8988T (cell line): Measurements from ENCODE around the gene SELENOW.
"Not testable (repeated sequence)": the region's sequence is repeated elsewhere in the genome, so short reads cannot be mapped to it uniquely, and the experiment has no call there.

Experiments
- DNase-seq: peaks from one replicate; pipeline ENCODE4 v3.0.0; 2011

The SELENOW gene

DNA sequence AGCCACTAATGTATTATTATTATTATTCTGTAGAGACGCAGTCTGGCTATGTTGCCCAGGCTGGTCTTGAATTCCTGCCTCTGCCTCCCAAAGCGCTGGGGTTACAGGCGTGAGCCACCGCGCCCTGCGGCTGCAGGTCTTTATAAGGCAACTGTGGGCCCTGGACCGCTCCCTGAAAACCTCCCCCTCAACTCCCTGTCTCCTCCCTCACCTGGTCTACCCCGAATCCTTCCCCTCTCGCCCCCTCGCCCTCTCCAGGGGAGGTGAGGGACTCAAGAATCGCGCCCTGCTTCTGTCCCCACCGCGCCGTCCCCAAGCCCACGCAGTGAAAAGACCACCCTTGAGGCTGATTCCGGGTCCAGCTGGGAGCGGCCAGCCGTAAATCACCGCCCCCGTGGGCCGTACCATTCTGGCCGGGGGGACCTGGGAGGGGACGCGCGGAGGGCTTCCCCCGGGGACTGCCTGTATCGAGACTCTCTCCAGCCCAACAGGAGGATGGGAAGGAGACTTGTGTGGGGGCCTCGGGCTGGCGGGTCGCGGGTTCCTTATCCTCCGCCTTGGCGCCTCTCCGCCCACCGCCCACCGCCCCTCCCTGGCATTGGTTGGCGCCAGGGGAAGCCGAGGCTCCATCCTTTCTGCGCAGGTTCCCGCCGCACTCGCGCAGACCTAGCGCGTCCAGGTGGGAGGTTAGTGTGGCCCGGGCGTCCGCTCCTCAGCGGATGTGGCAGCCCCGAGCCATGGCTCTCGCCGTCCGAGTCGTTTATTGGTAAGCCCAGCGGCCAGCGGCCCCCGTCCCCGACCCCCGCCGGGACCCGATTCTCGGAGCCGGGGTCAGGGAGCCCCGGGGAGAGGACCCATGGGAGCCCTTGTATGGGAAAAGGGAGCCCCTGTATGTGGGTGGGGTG lies at the start of gene SELENOW:
Gene SELENOW (plus strand): TSS at position 655 of the 905 bp plus-strand sequence. CDS start 83 bp downstream, at position 738.
- peak; percentile 78 for DNase-seq

DNA sequence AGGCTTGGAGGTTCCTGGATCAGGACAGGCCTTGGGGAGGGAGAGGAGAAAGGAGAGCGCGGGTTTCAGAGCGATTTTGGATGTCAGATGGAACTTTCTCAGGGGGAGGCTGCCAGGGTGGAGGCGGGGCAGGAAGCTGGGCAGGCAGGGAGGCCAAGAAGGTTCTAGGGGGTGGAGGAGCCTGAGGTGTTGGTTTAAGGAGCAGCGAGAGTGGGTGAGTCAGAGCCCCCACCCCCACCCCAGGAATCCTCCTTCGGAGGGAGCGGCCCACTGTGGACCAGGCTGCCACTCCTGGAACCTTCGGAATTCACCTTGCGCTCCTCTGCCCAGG lies 49.1 kb upstream of the SELENOW start:
- no peak for DNase-seq

DNA sequence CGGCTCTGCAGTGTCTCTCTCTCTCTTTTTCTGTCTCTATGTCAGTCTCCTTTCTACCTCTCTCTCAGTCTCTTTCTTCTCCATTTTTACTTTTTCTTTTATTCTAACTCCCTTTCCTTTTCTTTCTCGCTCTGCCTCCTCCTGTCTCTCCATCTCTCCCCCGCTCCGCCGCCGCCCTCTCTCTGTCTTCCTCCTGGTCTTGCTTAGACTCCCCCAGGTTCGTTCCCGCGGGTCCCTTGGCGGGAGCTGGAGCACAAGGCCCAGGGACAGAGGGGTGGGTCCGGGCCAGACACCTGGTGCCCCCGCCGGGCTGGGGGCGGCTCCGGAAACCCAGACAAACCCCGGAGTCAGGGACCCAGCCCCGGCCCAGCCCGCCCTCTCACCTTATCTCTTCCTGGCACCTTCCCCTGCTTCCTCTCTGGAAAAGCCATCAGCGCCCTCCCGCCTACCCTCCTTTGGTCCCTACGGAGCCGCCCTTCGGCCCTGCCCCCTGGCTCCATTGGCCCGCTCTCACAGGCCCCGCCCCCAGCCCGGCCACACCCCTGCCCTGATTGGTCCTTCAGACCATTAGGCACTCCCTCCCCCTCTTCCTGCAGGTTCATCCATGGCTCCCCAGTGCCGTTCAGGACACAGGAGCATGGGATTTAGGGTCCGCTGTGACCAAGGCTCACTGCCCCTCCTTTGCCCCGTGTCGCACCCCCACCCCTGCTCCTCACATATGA lies 48.5 kb upstream of the SELENOW start:
- no peak for DNase-seq

DNA sequence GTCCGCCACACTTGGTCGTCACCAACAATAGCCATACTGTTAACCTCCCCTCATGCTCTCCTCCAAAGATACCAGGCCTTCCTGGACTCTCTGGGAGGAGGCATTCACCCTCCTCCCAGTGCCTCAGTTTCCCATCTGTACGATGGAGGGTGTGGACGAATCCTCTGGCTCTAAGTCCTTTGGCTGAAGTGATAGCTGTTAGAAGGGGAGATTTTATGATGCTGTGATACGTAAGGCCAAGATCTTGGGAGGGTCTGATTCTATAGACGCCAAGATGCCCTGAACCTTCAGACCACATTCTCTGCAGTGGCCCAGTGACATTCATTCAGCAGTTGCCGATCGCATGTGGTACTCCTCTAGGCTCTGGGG lies 48.0 kb upstream of the SELENOW start:
- no peak for DNase-seq

DNA sequence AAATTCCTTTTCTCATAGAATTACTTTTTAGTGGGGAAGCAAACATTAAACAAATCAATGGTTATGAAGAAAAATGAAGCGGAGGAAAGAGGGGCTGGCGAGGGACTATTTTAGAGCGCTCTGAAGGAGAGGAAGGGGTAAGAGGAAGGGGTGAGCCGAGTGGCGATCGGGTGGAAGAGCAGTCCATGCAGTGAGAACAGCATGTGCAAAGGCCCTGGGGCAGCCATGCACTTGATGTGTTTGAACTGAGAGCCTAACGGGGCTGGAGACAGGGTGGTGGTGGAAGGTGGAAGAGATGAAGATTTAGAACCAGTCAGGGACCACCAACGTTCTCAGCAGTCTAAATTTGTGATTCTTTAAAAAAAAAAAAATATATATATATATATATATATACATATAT lies 47.6 kb upstream of the SELENOW start:
- no peak for DNase-seq

DNA sequence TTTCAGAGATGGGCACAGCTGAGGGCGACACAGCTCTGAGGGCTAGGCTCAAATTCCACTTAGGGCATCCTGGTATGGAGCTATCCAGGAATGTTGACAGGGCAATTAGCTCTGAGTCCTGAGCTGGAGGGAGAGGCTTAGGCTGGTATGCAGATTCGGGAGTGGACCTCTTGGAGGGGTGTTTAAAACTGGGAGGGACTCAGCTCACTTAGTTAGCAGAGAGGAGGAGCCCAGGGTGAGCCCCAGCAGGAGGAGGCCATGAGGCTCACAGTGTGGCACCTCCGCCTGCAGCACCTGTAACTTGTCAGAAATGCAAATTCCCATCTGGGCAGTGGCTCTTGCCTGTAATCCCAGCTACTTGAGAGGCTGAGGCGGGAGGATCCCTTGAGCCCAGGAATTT lies 43.4 kb upstream of the SELENOW start:
- no peak for DNase-seq

DNA sequence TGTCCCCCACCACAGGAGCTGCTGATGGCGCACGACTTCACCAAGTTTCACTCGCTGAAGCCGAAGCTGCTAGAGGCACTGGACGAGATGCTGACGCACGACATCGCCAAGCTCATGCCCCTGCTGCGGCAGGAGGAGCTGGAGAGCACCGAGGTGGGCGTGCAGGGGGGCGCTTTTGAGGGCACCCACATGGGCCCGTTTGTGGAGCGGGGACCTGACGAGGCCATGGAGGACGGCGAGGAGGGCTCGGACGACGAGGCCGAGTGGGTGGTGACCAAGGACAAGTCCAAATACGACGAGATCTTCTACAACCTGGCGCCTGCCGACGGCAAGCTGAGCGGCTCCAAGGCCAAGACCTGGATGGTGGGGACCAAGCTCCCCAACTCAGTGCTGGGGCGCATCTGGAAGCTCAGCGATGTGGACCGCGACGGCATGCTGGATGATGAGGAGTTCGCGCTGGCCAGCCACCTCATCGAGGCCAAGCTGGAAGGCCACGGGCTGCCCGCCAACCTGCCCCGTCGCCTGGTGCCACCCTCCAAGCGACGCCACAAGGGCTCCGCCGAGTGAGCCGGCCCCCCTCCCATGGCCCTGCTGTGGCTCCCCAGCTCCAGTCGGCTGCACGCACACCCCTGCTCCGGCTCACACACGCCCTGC lies 37.5 kb upstream of the SELENOW start:
- DNase-seq: no peak

DNA sequence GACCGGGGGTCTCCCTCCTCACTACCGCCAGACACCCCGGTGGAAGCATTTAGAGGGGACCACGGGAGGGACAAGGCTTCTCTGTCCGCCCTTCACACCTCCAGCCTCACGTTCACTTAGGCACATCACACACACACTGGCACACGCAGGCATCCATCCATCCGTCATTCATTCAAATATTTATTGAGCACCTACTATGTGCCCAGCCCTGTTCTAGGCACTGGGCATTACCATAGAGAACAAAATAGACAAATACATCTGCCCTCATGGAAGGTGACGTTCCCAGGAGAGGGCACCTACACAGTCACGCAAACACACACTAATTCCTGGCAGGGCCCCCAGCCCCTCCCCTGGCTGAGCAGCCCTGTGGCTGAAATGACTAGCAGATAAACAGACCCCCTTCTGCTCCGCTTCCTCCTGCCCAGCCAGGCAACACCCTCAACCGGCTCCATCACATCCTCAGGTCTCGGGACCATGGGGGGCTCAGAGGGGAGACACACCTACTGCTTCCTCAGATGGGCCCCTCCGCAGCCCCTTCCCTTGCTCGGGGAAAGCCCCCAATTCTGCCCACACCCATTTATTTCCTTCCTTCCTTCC lies 36.9 kb upstream of the SELENOW start:
- no peak for DNase-seq

DNA sequence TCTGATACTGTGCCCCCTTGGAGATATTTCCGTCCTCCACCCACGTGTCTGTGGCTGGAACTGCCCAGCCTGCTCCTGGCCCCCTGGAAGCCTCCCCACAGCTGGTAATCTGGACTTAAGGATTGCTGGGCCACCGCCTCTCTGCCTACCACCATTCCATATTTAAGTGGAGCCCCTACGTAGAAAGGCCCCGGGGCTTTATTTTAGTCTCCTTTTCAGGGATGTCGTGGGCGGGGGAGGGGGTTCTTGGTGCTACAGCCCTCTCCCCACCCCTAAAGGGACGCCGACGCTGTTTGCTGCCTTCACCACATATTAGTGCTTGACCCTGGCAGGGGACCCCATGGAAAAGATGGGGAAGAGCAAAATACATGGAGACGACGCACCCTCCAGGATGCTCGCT lies 35.9 kb upstream of the SELENOW start:
- DNase-seq: no peak

DNA sequence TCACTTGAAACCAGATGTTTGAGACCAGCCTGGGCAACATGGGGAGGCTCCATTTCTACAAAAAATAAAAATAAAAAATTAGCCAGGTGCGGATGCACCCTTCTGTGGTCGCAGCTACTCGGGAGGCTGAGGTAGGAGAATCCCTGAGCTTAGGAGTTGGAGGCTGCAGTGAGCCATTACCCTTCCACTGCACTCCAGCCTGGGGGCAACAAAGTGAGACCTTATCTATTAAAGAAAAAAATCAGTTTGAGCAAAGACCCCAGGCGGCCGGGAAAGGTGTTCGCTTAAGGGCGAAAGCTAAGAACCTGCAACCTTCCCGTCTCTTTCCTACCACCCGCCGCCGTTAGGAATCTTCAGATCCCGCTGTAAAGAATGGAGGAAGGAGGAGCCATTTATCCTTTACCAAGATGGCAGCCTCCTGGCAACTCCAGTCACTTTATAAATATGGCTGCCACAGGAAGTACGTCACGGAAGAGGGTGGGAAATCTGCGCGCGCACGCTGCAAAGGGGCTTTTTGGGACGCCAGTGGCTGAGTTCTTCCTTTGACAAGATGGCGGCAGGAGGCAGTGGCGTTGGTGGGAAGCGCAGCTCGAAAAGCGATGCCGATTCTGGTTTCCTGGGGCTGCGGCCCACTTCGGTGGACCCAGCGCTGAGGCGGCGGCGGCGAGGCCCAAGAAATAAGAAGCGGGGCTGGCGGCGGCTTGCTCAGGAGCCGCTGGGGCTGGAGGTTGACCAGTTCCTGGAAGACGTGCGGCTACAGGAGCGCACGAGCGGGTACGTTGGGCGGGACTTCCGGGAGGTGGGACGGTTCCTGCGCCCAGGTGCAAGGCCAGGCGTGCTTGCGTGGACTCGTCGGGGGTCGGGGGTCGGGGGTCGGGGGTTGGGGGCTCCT lies 33.2 kb upstream of the SELENOW start, which contains the start of gene NOP53:
Gene NOP53 (plus strand): TSS at position 537 of the 892 bp plus-strand sequence. CDS start 14 bp downstream, at position 551.
- DNase-seq: peak; percentile 85

DNA sequence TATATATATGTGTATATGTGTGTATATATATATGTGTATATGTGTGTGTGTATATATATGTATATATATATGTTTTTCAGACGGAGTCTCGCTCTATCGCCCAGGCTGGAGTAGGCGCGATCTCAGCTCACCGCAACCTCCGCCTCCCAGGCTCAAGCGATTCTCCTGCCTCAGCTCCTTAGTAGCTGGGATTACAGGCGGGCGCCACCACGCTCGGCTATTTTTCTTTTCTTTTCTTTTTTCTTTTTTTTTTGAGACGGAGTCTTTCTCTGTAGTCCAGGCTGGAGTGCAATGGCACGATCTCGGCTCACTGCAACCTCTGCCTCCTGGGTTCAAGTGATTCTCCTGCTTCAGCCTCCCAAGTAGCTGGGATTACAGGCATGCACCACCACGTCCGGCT lies 32.4 kb upstream of the SELENOW start:
- DNase-seq: not testable (repeated sequence)

DNA sequence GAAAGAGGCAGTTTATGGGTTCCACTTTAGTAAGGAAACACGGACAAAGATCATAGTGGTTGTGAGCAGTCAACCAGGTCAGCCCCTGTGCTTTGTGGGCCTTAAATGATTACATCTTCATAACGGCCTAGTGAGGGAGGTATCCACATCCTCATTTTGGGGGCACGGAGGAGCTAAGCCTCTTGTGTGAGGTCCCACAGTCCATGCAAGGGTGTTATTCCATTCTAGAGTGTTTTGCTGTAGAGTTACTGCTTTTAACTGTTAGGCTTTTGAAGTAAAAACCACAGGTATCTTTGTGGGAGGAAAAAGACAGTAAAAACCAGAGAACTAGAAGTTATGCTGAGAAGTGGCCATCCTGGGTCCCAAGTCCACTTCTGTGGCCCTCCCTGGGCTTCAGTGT lies 29.2 kb upstream of the SELENOW start:
- DNase-seq: no peak

DNA sequence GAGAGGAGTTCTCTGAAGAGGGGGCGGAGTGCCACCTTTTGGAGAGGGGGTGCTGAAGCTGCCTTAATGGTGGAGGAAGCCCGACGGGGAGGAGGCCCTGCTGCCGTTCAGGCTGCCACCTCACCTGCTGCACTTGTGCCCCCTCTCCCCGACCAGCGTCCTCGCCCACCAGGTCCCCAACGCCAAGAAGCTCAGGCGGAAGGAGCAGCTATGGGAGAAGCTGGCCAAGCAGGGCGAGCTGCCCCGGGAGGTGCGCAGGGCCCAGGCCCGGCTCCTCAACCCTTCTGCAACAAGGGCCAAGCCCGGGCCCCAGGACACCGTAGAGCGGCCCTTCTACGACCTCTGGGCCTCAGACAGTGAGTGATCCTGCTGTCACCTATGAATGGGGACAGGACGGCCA lies 27.8 kb upstream of the SELENOW start:
- DNase-seq: no peak

DNA sequence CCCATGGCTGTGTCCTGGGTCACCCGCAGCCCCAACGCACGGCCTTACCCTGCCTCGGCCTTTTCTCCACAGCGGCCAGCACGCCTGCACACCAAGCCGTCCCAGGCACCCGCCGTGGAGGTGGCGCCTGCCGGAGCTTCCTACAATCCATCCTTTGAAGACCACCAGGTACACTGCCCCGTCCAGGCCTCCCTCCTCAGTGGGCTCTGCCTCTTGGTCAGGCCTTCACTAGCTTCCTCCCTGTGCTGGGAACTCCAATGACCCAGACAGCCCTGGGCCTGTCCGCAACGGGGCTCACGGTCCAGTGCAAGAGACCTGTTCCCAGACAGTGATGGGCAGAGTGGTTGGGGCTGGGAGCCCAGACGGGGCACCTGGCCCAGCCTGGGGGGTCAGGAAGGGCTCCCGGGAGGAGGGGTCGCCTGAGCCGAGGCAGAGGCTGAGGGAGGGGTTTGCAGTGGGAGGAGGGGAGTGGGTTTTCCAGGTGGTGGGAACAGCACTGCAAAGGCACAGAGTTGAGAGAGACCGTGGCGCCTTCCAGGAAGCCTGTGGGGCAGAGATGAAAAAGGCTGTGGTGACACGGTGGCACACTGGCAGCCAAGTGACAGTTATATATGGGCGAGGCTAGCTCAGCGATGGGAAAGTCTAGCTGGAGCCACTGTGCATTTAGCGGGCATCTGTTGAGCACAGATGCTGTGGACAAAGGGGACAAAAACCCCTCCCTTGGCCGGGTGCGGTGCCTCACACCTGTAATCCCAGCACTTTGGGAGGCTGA lies 25.9 kb upstream of the SELENOW start:
- DNase-seq: no peak

DNA sequence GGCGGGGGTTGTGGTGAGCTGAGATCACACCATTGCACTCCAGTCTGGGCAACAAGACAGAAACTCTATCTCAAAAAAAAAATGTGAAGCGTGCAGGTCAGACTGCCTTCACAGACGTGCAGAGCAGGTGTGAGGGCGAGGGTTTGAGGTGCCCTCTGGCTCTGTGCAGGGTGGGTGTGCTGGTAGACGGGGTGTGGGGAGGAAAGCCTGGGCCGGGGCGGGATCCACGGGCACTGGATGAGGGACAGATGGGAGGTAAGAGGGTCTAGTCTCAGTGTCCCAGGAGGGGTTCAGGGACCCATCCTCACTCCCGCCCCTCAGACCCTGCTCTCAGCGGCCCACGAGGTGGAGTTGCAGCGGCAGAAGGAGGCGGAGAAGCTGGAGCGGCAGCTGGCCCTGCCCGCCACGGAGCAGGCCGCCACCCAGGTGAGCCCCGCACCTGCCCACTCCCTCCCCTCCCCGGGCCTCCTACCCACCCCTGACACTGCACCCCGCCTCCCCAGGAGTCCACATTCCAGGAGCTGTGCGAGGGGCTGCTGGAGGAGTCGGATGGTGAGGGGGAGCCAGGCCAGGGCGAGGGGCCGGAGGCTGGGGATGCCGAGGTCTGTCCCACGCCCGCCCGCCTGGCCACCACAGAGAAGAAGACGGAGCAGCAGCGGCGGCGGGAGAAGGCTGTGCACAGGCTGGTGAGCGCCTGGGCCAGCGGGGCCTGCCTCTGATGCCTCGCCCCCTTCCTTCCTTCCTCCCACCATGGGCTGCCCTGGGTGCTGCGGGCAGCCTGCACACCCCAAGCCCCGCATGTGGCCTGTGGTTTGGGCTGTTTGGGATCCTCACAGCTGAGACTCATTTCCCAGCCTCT lies 24.1 kb upstream of the SELENOW start:
- DNase-seq: no peak

DNA sequence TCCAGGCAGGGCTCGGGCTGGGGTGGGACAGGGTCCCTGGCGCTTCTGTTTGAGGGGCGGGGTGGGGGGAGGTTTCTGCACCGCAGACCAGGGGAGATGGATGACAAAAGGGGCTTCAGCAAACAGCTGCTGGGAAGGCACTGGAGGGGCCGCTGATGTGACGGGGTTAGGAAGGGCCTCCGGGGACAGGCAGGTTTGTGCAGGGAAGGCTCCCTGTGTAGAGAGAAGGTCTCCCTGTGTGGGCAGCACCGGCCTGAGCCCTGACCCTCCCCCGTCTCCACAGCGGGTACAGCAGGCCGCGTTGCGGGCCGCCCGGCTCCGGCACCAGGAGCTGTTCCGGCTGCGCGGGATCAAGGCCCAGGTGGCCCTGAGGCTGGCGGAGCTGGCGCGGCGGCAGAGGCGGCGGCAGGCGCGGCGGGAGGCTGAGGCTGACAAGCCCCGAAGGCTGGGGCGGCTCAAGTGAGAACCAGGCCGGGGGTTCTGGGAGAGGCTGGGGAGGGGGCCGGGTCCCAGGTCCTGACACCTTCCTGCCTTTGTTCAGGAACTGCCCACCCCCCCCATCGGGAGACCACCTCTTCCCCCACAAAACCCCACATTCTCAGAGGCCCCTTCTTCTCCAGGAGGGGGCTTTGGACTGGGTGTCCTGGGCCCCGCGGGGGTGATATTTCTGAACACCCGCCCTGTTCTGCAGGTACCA lies 23.3 kb upstream of the SELENOW start:
- DNase-seq: no peak

DNA sequence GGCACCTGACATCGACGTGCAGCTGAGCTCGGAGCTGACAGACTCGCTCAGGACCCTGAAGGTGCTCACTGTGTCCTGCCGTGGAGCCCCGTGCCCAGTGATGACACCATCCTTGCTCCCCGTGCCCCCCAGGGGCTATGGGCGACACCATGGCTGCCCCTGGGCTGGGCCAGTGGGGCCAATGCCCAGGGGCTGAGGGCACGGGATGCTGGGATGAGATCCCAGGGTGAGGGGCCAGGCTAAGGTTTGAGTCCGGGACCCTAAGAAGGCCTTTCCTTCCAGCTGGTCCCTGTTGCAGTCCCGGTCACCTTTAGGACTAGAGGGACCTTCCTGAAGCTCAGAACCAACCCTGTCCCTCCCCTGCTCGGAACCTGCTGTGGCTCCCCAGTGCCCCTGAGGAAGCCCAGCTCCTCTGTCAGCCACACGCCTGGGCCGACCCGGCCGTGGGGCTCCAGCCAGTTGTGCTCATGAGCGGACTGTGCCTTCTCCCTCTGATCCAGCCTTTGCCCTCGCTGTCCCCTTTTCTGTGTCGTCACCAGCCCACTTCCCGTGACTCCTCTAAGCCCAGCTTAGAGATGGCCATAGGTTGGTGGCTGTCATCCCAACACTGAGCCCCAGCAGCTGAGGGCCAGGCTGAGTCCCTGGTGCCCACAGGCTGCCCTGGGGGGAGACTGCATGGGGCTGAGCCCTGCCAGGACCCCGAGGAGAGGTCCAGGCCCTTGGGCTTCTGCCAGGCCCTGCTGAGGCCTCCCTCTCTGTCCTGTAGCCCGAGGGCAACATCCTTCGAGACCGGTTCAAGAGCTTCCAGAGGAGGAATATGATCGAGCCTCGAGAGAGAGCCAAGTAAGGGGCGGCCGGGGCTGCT lies 22.5 kb upstream of the SELENOW start:
- DNase-seq: no peak

DNA sequence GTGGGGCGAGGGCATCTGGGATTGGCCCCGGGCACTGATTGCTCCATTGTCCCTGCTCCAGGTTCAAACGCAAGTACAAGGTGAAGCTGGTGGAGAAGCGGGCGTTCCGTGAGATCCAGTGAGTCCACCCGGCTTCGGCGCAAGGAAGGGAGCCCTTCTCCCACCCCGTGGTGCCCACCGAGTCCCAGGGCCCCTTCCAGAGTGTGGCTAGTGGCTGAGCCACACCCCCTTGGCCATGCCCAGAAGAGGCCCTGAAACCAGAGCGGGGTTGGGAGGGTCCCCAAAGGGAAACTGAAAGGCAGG lies 21.9 kb upstream of the SELENOW start:
- no peak for DNase-seq
